HG02623 (cell line): ENCODE results near the gene PDE4DIP.
"Not testable (repeated sequence)": the region's sequence is repeated elsewhere in the genome, so short reads cannot be mapped to it uniquely, and the experiment has no call there.

Experiments used
- ATAC-seq: cut with Tn5 transposase; IDR thresholded peaks from one replicate; pipeline ENCODE4 v1.9.1; 2021; ENCODE audit warnings: moderate library complexity; ENCODE audit not compliant: unreplicated experiment

The PDE4DIP gene

DNA sequence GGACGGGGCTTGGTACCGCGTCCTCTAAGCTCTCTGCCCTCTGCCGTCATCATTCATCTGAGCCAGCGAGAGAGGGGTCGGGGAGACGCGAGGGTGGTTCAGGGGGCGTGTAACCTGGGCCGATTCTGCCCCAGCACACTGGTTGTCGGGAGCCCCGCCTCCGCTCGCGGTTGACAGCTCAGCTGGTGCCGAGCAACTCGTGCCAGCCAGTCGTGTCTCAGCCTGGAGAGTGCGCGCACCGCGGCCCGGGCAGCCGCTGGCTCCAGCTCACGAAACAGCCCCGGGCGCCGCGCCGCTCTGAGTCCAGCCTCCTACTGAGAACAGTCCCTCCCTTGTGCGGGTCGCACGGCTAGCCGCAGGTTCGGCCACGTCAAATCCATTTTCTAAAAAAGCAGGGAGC is at the start of gene PDE4DIP:
PDE4DIP (plus strand) TSS at position 209 of the 400 bp plus-strand sequence. CDS start 347 bp downstream, outside the sequence.
- ATAC-seq = not testable (repeated sequence)

DNA sequence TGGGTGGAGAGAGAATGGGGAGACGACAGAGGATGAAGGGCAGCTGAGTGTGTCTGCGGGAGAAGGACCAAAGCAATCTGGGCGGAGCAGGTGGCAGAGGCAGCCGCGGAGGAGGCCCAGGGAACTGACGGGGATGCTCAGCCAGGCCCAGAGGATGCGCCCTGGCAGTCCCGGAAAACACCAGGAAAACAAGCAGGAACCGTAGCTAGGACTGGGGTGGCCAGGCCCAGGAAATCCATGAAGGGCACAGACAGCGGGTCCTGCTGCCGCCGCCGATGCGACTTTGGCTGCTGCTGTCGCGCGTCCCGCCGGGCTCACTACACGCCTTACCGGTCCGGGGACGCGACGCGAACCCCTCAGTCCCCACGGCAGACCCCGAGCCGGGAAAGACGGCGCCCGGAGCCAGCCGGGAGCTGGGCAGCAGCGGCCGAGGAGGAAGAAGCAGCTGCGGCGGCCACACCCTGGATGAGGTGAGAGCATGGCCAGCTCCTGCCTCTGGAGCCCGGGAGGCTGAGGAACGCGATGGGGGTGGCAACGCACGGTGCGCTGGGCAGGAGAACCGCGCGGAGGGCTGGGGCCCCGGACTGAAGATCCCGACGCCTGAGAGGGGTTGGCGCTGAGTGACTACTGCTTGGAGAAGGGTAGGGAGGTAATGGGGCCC is 35.8 kb upstream of the PDE4DIP start:
- ATAC-seq = not testable (repeated sequence)

DNA sequence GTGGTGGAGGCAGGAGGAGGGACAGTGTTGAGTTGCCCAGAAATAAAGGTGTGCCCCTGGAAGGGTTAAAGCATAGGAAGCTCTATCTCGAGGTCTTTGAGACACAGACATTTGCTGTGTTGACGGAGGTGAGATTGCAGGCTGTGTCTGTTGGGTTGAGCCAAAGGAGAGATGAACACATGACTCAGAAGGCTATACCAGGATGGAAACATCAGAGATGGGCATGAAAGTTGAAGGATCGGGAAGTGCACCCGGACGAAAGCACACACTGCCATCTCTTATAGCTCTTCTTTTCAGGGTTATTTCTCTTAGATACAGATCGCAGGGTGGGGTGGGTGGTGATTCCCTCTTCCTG is 35.3 kb upstream of the PDE4DIP start:
- ATAC-seq = not testable (repeated sequence)

DNA sequence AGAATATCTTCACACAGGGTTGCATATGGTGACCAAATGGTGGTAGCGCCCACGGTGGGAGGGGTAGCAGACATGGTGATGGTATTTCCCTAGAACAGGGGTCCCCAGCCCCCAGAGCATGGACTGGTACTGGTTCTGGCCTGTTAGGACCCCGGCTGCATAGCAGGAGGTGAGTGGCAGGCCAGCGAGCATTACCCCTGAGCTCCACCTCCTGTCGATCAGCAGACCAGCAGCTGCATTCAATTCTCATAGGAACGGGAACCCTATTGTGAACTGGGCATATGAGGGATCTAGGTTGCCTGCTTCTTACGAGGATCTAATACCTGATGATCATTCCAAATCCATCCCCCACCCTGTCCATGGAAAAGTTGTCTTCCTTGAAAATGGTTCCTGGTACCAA is 22.0 kb upstream of the PDE4DIP start:
- ATAC-seq = not testable (repeated sequence)

DNA sequence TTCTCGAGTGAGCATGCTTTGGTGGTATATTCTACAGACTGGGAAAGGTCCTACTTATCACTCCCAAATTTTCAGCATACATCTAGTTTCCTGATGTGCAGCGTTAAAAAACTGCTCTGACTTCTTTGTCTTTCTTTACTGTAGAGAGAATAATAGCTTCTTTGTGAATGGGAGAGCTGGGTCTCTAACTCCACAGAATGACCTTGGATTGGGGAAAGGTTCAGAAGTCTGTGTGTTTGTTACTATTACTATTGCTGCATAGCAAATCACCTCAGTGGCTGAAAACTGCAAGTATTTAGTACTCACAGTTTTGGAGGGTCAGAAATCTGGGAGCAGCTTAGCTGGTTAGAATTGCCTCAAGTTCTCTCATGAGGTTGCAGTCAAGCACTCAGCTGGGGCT is 20.4 kb upstream of the PDE4DIP start:
- ATAC-seq = not testable (repeated sequence)

DNA sequence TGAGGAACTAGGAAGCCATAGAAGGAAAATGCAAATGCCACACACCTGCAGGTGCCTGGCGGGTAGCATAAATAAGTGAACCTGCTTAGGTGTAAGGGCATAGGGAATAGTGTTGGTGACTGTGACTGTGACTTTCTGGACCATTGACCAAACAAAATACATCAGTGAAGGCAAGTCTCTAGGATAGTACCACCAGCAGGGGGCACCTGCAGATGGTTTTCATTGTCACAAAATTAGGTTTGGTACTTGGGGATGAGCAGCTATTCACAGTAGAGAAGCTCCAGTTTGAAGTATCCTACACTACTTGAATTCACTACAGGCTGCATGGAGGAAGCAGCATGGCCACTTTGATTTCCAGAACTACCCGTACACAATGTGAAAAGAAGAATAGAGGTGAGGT is 19.2 kb upstream of the PDE4DIP start:
- ATAC-seq = not testable (repeated sequence)

DNA sequence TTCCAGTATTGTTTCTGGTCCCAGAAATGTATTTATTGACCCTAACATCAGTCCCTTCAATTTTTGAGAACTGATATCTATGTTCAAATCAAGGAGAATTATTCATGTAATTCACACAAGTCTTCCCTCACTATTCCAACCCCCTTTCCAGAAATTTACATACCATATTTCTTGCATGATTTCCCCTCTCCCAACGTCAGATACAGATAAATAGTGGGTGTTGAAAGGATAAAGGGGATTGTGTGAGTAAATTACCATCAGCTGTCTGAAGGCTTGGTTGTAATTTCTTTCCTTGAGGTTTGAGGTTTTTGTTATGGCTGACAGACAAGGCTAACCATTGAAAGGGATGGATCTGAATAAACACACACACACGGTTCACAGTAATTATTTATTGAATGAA is 15.7 kb upstream of the PDE4DIP start:
- not testable (repeated sequence) for ATAC-seq

DNA sequence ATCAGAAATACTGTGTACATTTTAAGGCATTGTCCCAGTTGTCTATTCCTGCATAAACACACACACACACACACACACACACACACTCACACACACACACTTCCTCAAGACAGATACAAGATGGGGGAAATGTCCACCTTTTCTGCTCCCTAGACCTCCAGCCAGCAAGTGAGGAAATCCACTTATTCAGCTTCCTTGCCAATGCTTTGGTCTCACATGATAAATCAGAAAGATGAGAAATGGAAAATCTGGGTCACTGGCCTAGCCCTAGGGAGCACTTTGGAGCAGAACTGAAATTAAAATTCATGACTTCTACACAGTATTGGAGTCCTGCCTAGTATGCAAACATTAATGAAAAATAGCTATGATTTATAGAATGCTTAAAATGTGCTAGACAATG is 15.3 kb upstream of the PDE4DIP start:
- not testable (repeated sequence) for ATAC-seq

DNA sequence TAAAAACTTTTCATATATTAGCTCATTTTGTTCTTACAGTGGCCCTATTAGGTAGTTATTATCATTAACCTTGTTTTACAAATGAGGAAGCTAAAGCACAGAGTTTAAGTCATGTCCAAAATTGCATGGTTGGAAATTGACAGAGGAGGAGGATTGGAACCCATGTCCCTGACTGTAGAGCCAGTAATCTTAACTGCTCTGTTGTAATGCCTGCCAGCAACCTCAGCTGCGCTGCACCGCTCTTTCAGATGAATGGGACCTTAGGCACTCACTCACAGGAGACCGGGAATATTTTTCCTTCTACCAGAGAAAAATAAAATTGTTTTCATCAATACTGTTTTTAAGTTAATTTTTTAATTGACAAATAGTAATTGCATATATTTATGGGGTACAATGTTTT is 14.9 kb upstream of the PDE4DIP start:
- not testable (repeated sequence) for ATAC-seq

DNA sequence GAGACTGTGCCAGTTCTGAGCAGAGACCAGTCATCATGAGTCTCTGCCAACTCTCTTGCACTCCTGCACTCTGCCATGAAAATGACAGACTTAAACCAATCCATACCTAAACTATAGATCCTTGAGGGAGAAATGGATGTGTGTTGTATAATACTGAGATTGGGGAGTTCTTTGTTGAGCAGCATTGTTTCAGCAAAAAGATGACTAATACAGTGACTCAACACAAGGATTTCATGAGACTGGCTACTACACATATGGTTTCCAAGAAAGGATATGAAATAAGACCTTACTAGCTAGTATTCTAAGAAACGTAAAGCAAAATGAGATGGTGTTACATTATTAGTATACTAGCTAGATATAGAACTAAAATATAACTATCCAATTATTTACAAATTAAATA is 3.0 kb upstream of the PDE4DIP start:
- not testable (repeated sequence) for ATAC-seq

DNA sequence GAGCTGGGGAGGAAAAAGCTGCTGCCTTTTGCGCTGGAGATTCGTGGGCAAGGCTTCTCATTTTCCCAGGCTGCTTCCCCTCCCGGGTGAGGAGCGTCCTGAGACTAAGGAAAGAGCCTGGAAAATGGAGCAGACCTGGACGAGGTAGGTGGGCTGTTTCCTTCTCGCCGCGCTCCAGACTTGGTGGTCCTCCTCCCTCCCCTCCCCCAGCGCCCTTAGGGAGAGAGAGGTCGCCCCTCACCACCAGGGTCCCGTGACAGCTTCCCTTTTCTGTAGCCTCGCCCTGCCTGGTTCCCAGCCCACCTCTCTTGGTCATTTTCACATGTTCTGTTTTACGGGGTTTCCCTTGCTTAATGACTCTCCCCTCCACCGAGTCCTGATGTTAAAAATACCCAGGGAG is 423 bp downstream of the PDE4DIP start:
- not testable (repeated sequence) for ATAC-seq

DNA sequence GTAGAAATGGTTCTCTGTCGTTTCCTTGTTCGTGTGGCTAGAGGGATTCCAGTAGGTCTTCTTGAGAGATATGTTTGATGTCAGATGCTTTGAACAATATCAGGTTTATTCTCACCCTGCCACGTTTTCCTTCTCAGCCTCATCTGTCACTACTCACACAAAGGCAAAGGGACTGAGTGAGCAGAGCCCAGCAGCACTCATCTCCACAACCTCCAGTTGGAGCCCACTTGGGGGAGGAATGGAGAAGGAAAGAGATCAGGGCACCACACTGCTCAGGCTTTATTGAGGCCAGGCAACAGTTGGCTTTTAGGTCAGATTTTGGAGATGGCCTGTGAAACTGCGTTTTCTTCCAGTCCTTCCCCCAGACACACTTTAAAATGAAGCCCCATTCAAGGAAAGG is 840 bp downstream of the PDE4DIP start:
- not testable (repeated sequence) for ATAC-seq

DNA sequence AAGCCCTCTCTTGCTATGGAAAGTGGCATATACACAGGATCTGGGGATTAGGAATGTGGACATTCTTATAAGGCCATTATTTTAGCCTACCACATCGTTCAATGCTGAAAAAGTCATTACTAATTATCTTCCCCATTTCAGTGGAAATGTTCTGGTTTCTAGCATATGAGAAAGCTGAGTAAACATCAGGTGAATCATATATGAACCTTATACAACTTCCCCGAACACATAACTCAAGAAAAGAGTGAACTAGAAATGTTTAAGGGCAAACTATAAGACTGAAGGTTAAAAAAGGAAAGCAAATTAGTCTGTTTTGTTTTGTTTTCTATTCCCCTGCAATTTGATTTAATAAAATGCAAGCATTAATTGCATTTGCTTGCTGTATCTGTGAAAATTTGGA is 6.1 kb downstream of the PDE4DIP start:
- ATAC-seq = not testable (repeated sequence)

DNA sequence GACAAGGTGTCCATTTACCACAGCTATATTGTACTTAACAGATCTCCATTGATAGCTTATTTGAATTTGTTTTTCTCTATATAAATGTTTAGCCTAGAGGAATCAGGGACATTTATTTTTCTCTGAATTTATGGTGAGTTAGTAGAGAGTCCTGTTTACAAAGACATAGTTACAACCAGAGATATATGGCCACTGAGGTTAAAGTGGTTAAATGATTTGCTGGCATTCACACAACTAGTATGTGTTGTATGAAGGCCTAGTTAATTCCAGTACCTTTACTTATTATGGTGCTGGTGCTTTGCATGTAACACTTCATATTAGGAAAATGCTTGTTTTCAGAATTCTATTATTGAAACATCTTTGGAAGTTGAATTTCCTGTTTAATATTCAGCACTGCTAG is 6.6 kb downstream of the PDE4DIP start:
- ATAC-seq = not testable (repeated sequence)

DNA sequence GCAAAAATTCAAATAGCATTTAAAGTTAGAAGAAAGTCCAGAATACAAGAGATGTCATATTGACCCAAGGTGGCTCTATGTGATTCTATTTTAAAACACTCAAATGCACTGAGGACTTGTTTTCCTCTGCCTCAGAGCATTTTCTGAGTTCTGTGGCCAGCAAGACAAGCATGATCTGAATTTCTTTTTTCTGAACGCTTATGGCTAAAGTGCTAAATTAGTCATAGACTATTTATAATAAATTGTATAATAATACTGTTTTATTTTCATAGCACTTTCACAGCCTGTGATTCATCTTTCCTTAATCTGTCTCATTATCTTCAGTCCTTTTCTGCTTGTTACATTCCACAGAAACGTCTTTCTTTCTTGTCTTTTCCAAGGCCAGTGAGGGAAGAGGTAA is 7.5 kb downstream of the PDE4DIP start:
- ATAC-seq = not testable (repeated sequence)

DNA sequence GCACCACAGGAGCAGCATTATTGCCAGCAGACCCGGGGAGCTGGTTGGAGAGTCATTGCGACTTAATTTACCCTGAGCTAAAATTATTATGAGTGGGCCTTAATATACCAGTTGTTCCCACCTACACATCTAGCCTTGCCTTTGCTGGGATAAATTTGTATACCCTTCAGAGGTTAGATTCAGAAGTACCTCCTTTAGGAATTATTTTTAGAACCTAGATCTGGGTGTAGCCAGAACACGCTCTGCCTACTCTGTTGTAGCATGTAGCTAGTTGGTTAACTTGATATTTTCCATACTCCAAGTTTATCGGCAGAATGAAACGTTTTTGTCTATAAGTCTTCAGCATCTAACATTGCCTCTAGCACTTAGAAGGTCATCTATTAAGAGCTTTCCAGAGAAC is 9.1 kb downstream of the PDE4DIP start:
- ATAC-seq = not testable (repeated sequence)

DNA sequence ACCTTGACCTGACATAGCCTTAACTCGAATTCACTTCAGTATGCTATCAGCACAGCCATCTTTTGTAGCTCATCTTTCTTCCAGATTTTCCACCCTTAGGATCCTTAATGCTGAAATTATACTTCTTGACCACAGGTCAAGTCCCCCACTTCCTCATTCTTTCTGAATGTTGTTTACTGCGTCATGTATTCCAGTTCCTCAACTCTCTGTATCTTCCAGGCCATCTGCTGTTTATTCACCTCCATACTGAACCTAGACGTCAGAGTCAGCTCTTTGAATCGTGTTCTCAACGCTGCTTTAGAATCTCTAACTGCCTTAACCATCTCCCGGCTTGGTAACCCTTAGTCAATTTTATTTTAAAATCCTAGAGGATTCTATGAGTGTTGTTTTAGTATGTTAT is 9.8 kb downstream of the PDE4DIP start:
- not testable (repeated sequence) for ATAC-seq

DNA sequence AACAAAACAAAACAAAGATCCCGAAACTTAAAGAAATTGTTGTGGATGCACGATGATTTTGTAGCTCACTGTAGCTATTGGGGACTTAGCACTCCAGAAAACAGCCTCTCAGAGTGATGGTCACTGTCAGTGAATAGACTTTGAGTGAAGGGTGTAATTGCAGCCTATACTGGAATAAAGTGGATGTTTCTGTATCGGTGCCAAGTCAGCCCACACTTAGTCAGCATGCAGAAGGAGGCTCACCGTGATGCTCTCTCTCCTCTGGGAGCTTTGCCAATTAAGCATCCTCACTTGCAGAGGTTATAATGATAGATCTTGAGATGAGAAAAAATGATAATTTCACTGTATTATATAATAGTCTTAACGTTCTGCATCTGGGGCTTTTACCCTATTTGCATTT is 11.1 kb downstream of the PDE4DIP start:
- ATAC-seq = not testable (repeated sequence)

DNA sequence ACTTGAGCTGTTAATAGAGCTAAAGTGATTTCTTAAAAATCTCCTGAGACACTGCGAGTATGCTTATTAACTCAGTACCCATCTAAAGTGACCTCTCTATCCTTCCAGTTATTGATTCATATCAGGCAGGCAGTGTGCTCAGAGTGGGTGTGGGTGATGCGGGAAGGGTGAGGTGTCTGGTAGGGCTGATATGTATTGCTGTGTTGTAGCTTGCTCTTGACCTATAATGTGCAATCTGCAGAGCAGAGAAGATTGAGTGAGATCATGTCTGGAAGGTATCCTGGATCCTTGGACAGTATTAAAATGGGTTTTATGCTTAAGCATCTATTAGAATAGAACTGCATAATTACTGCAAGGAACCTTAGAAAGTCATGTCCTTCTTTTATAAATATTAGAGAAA is 15.8 kb downstream of the PDE4DIP start:
- ATAC-seq = not testable (repeated sequence)

DNA sequence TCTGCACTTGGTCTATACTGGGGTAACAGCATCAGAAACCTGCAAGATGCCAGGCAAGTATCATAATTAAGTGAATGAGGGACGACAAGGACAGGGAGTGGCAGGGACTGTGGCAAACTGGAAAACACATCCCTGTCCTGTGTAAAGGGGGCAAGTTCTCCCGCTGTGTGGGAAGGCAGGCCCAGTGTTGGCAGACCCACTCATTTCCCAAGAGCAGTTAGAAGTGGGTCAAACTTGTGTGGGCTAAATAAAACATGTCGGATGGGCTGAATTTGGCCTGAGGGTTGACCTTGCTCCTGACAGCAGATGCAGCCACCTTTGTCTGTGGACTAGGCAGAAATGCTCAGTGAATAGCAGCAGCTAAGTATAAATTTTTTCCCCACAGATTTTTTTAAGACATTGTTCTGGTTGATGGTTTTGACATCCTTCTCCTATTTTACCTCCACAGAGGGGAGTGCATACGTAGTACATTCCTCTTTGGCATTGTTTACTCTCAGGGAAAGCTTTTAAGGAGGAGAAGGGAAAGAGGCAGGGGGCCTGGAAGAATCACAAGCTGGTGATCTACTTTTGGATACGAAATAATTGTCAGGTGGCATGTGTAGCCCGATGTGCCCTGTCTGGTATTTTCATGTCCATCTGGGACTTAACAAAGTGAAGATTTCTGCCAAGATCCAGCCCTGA is 16.5 kb downstream of the PDE4DIP start:
- ATAC-seq = not testable (repeated sequence)

DNA sequence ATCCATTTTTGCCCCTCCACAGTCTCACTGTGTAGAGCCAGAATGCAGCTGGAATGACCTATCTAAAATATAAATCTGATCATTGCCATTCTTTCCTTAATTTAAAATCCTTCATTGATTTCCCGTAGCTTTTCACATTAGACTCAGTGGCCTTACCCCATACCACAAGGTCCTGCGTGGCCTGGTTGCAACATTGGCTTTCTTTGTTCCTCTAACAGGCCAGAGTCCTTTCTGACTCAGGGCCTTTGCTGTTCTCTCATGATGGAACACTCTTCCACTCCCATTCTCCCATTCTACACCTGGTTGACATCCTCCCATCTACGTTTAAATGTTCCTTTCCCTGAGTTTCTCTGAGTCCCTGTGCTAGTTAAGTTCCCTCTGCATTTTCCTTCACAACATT is 18.4 kb downstream of the PDE4DIP start:
- ATAC-seq = not testable (repeated sequence)

DNA sequence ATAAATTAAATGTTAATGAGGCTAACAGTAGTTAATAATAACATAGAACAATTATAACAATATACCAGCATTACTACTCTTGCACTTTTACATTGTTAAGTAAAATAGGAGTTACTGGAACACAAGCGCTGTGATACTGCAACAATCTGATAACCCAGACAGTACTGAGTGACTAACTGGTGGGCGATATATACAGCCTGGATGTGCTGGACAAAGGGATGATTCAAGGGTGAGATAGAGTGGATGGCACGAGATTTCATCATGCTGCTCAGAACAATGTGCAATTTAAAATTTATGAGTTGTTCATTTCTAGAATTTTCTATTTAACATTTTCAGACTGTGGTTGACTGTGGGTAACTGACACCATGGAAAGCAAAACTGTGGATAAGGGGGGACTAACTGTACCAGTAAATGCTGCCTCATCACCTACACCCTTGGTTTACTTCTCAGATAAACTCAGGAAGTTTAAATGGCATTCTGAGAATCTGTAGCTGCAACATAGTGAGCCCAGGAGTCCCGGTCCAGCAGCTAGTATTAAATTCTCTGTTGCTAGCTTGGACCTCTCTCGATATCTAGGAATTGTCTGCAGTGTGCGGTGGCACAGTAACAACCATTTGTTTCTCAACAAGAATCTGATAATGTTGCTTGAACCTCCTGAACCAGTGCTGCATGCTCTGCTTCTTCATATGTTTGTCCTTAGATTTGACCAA is 24.9 kb downstream of the PDE4DIP start:
- ATAC-seq = not testable (repeated sequence)
